ENCODE data around the gene LARP6.

LARP6 gene

DNA sequence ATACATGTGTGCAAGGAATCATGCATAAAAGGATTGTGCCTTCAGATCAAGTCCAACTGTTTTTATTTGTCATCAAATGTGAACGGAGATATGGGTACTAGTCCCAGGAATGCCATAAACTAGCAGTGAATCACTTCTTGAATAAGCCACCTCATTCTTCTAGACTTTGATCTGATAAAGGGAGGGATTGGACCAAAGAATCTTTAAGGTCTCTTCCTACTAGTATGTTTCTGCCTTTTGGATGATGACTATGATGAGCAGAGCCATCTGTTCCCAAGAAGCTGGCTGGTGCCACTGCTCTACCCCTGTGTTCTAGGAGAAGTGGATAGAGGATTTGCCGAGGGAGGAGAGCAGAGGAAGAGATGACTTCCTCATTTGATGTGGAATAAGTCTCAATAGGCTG, 61.8 kb downstream of the LARP6 start:
- no peak for DNase-seq

DNA sequence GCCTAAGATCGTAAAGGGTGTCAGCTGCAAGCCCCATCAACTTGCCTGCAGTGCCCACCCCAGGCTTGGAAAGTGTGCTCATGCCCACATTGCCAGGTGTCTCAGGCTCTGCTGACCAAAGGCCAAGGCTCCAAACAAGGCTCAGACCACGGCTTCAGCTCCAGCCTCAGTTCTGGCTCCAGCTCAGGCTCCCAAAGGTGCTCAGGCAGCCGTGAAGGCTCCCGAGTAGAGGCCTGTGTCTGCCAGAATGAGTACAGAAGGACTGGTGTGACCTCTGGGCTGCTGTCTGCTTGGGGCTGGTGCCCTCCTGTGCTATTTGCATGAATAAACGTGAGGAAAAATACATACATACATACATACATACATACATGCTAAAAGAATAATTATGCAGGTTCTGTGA, 62.7 kb downstream of the LARP6 start:
- DNase-seq = no peak

DNA sequence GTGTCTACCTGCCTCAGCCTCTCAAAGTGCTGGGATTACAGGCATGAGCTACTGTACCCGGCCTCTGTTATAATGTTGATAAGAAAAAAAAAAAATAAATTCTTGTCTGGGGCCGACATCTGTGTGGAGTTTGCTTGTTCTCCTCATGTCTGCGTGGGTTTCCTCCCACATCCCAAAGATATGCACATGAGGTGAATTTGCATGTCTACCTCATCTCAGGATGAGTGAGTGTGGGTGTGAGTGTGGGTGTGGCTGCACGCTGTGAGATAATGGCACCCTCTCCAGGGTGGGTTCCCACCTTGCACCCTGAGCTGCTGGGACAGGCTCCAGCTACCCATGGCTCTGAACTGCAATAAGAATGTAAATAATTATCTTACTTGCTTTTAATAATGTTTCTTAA, 64.7 kb downstream of the LARP6 start:
- no peak for DNase-seq

DNA sequence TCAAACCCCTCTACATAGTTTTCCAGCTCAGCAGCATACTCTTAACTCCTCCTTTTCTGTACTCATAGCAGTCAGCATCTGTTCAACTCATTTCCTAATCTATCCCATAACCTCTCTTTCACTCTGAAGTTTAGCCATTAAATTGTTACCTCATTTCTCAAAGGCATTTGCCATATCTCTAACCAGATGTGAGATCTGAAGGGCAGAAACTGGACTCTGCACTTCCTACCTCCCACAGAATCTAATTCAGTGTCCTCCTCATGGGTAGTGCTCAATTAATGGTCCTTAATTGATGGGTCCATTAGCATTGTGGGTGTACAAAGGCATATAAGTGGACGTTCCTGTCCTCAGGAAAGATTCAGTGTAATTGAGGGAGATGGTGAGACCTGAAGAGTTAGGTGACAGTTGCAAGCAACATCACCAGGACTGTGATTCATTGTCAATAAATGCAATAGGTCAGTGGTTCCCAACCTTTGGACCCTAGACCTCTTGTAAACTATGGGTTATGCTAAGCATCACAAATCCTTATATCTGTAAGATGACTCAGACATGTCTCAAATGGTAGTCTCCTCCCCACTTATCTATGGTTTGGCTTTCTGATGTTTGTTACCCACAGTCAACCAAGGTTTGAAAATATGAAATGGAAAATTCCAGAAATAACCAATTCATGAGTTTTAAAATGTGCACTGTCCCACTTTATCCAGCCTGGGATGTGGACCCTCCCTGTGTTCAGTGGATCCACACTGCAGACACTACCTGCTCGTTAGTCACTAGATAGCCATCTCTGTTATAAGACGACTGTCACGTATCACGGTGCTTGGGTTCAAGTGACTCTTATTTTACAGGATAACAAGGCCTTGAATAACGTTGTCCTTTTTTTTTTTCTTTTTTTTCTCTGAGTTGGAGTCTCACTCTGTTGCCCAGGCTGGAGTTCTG, 65.6 kb downstream of the LARP6 start:
- no peak for DNase-seq

DNA sequence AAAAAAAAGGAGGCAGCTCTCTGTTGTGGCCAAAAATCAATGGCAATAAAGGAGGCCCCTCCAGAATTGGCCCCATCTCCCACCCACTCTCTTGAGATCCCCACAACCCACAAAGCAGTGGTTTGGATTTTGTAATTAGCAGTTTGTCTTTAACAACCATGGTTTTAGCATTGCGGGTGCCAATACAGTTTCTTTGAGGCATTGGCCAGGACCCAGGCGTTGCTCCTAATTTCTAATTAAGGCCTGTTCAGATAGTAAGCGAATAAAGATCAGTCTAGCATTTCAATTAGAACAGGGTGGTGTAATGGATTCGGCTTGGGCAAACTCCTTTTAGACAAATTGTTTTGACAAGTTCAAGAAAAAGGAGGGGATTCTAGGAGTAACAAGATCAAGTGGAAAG, 67.0 kb downstream of the LARP6 start:
- no peak for DNase-seq

DNA sequence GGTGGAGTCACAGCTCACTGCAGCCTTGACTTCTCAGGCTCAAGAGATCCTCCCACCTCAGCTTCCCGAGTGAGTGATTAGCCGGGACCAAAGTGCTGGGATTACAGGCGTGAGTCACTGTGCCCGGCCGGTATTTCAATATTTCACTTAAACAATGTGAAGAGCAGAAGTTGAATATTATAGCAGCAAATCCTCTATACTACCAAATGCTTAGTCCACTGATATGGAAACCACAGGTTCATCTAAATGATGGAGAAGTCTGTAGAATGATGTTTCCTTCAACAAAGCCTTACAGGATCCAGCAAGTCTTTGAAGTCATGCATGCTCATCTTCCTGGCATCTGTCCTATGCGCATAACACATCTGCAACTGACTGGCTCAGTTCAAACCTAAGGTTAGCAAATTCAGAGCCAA, 70.3 kb downstream of the LARP6 start:
- no peak for DNase-seq

DNA sequence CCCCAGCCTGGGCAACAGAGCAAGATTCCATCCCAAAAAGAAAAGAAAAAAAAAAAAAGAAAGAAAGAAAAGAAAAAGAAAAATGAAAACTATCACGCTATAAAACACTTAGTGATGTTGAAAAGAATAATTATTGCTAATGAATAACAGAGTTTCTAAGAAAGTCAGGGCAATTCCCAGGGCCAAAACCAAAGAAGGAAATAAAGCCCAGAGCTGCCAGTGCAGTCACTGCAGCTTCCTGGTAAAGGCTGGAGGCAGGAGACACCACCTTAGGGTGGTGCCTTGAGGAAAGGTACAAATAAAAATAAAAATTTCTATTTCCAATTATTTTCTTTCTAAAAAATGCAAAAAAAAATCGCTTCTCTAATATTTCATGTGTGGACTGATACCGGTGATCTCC, 70.9 kb downstream of the LARP6 start:
- DNase-seq = no peak

DNA sequence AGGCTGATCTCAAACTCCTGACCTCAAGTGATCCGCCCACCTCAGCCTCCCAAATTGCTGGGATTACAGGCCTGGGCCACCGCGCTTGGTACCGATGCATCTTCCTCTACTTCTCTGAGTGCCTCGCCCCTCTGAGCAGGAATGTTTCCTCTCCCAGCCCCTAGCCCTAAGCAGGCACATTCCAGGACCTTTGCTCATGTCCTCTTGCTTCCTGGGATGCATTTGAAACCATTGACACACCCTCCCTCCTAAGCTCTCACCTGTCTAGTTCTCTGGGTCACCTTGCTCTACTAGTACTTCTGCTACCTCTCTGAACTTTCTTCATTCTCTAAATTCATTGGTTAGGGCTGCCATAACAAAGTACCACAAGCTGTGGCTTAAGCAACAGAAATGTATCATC, 72.7 kb downstream of the LARP6 start:
- no peak for DNase-seq

Data from activated T-cell treated with anti-CD3 and anti-CD28 coated beads, Interleukin-2, amount 50 U/mL, for 1 hour (primary cell).